GM19328 (cell line): ENCODE data around the gene ASIC1.

Experiments
- ATAC-seq: cut with Tn5 transposase; IDR thresholded peaks from one replicate; pipeline ENCODE4 v1.9.1; 2021; ENCODE audit warnings: mild to moderate bottlenecking, moderate library complexity; ENCODE audit not compliant: unreplicated experiment

The ASIC1 gene

DNA sequence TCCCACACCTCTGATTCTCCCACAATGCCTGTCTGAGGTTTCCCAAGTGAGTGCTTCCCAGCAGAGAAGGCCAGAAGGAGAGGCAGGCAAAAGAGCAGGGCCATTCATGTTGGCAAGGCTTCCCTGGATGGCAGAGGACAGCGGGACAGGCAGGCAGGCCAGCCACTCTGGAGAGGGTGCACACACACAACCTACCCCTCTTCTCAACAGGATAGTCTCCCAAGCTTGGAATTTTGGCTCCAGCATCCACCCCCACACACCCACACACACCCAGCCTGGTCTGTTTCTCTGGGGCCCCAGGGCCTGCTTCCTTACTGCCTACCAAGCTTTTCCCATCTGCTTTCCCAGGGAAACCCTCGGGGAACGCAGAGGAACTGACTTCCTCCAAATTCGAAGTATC lies 16.7 kb upstream of the ASIC1 start:
- ATAC-seq, result no peak

DNA sequence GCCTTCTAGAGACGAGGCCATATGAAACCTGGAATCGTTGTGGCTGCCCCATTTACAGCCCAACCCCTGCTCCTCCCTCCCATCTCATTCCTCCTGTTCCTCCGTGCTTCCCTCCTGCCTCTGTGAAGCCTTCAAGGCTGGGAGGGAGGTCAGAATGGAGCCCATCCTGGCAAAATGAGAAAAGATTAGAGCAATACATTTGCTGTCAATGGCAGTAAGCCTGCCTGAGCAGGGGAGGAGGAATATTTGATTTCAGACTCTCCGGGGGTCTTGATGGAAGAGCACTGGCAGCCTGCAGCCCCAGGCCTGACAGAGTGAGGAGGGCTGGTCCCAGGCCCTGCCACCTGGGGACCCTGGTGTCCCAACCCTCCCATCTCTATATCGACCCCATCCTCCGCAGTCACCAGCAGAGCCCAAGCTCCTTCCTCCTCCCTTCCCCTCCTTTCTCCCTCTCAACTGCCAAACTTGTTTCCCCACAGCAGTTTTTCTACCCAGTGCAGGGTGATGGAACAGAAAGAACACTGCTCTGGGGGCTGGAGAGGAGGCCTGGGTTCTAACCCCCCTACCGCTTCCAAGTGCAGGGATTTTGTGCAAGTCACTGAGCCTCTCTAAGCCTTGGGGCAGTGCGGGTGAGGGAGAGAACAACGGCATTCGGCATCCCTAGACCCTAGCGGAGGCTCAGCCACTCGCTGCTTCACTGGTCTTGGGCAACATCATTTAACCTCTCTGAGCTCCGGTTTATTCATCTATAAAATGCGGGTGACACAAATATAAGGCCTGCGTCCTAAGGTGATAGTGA lies 16.1 kb upstream of the ASIC1 start:
- ATAC-seq, result no peak

DNA sequence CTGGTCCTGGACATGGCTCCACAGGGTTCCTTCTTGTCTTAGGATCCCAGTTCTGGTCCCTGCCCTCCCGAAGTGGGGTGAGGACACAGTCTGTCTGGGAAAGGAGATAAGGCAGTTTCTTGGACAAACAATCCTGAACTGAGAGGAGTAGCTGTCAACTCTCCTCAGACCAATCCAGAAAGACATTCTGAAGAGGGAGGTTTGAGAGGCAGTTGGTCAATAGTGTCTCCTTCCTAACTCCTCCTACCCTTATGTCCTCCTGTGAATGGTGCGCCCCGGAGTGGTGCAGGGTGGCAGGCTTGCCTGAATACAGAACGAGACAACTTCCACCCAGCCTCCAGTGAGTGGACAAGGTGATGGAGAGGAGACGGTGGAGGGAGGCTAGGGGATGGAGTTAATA lies 15.4 kb upstream of the ASIC1 start:
- no peak for ATAC-seq

DNA sequence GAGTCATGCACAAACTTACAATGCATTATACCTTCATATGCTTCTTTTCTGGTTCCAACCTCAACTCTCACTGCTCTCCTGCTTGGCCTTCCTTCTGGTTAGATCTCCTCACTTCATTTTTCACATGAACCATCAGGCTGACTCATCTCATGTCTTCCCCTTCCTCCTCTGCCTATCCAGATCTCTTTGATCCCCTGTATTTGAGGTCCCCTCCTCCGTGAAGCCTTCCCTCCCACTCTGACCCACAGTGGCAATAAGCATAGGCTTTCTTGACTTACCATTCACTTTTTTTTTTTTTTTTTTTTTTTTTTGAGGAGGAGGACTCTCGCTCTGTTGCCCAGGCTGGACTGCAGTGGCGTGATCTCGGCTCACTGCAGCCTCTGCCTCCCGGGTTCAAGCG lies 14.7 kb upstream of the ASIC1 start:
- no peak for ATAC-seq

DNA sequence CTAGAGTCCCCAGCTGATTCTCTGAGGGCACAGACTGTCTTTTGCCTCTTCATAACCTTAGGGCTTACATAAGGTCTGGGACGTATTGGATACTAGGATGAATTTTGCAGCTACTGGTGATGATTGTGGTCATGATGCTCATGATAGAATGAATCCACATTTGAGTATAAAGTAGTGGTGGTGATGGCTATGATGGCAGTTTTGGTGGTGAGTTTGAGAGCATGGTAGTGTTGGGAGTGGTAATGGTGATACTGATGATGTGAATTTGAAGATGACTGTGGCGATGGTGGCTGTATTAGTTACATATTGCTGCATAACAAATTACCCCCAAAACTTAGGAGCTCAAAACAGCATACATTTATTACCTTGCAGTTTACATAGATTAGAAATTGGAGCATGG lies 14.1 kb upstream of the ASIC1 start:
- no peak for ATAC-seq

DNA sequence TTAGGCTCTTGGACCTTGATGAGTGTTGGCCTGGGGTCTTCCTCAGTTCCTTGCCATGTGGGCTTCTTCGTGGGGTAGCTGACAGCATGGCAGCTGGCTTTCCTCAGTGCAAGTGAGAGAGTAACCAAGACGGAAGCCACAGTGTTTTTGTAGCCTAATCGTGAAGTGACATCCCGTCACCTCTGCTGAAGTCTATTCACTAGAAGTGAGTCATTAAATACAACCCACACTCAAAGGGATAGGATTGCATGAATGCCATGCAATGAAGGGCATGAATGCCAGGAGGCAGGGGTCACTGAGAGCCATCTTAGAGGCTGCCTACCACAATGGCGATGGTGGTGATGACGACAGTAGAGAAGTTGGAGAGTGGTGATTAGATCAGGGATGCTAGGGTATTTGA lies 13.5 kb upstream of the ASIC1 start:
- no peak for ATAC-seq

DNA sequence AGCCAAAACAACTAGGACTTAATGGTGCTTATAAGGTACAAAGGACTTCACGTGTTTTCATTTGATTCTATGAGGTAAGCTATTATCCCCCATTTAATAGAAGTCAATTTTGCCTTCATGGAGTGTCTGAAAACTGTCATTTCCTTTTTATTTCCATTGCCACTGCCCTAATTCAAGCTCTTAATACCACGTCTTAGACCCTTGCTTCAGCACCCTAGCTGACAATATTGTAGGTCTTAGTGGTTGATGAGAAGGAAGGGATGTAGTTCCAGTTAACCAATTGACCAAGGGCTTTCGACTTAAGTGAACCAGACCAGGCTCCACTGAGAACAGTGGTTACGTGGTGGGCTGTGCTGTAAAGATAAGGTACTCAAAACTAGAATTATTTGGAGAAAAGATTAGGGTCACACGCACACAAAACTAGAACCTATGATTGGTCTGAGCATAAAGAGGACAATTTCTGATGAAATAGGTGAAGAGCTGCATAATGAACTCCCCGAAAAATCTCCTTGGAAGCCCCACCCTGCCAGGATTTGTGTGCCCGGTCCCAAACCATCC lies 9.6 kb upstream of the ASIC1 start:
- ATAC-seq, result no peak

DNA sequence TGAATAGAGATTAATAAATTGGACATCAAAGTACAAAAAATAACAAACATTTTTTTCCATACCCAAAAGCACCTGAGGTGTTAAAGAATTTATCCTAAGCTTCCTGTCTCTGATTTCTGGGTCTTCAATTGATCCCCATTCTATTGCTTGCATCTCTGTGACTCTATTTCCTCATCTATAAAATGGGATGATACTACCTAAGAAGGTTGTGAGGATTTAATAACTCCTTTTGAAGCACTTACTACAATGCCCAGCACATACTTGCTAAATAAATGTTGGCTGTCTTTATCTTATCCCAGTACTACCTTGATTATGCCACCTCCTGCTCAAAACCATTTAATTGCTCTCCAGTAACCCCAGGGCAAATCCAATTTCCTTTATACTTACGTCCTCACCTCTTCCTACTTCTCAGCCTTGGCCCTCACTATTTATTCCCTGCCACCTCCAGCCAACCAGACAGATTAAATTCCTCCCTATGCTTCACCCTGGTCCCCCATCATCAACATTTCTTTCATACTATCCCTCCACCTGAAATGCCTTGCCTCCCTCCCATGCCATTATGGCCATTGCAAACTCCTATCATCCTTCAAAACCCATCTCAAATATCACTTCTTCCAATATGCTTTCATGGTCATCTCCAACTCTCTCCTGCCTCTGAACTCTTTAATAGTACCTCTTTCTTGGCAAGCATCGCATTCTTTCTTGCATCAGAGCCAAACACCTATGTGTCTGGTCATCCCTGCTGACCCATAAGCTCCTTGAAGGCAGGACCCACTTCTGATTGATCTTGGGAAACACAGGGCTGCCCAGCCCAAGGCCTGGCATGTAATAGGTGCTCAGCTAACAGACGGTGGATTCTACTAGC lies 7.9 kb upstream of the ASIC1 start:
- no peak for ATAC-seq

DNA sequence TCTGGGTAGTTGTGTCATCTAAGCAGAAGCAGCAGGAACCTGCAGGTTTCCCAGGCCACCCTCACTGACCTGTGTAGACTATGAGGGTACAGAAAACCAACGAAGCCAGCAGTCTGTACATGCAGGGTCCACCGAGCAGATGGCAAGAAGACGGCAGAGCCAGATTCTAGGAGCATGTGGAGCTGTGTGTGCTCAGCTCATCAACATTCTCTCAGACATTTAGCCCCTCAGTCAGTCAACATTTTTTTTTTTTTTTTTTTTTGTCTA lies 7.3 kb upstream of the ASIC1 start:
- ATAC-seq, result no peak

DNA sequence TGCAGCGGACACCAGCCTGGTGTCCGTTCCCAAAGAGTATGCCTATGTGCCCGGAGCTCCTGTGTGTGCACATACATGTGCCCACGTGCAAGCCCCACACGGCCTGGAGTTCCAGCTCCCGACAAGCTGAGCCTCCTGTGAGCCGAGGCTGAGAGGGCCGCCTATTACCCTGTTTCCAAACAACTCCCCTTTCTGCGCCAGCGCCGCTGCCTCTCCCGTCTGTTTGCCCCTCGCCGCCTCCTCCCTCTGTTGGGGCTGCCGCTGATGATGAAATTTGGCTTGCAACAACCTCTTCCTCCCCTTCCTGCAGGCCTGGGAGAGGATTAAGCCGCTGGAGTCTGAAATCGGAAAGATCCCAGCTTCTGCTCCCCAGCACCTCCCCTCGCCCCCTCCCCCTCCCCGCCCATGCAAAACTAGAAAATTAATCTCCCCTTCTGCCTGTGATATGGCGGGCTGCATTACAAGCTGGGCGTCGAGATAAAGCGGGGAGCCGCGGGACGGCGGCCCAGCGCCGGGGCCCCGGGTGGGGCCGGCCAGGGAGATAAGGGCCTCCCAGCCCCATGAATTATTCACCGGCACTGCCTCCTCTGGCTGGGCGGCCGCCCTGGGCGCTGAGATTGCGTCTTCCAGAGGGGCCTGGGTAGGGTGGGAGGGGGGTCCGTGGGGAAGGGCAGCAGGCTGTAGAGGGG lies 6.8 kb upstream of the ASIC1 start:
- ATAC-seq, result no peak

DNA sequence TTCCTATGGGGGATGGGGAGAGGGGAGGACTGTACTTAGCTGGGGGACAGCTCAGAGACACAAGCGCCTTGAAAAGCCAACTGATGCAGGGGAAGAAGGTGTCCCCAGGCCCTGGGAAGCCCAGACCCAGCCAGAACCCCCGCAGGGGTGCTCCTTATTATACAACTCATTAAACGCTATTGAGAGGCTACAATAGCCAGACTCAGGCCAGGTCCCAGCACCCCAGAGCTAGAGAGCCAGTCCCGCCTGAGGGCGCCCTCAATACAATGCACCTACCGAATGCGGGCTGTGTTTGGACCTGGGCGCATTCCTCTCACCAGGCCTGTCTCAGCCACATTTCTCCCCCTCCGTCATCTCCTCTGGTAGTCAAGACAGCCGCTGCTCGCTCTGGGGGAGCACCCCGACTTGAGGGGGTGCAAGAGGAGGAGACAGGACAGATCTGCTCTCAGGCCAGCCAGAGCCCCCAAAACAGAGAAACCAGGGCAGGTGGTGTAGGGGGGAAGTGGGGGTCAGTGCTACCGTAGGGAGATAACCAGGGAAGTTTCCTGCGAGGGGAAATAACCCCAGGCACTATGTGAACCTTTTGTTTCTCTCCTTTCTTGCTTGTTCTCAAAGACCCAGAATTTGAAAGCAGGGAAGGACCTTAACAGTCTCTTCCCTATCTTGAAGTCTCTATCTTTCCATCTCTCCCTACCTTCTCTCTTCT lies 6.1 kb upstream of the ASIC1 start:
- ATAC-seq, result no peak

DNA sequence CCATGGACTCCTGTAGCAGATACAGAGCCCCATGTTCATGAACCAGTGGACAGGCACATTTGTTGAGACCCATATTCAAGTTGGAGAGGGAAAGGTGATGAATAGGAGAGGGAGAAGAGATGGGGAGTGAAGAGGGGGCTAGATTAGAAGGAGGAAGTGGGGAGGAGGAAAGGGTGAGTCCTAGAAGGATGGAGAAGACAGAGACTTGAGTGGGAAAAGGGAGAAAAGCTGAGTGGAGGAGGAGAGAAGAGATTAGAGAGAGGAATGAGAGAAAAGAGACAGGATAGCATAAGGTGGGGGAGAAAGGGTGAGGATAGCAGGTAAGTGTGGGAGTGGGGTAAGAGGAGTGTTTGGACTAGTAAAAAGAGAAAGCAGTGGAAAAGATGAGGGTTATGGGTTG lies 4.9 kb upstream of the ASIC1 start:
- ATAC-seq, result no peak

DNA sequence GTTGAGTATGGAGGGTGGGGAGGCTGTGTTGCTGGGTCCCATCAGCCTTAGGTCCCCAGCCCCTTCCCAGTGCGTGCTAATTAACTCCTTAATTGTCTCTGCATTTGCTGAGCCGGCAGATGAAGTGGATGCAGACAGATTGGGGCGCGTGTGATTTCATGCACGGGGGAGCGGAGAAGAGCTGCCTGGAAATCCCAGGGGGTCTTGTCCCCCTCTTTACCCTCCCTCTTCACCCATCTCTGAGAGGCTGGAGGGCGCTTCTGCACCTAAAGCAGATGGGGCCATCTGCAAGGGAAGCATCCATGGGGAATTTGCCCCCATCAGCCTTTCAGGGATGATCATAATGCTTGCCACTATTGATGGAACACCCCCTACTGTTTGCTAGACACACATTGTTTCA lies 4.4 kb upstream of the ASIC1 start:
- no peak for ATAC-seq

DNA sequence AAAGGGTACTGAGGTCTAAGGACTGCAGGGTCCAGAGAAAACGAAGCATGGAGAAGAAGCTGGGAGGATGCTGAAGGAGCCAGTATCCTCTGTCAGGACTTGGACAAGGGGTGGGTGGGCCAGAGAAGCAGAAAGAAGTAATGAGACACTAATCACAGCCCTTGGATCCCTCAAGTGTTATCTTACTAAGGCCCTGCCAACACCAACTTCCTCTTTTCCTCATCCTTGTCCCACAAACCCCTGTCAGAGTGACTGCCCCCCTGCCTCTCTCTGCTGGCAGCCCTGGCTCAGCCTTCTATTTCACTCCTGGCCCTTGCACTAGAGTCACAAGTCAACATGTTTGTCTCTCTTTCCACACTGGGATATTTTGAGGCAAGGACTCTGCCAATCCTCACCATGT lies 3.8 kb upstream of the ASIC1 start:
- ATAC-seq, result no peak

DNA sequence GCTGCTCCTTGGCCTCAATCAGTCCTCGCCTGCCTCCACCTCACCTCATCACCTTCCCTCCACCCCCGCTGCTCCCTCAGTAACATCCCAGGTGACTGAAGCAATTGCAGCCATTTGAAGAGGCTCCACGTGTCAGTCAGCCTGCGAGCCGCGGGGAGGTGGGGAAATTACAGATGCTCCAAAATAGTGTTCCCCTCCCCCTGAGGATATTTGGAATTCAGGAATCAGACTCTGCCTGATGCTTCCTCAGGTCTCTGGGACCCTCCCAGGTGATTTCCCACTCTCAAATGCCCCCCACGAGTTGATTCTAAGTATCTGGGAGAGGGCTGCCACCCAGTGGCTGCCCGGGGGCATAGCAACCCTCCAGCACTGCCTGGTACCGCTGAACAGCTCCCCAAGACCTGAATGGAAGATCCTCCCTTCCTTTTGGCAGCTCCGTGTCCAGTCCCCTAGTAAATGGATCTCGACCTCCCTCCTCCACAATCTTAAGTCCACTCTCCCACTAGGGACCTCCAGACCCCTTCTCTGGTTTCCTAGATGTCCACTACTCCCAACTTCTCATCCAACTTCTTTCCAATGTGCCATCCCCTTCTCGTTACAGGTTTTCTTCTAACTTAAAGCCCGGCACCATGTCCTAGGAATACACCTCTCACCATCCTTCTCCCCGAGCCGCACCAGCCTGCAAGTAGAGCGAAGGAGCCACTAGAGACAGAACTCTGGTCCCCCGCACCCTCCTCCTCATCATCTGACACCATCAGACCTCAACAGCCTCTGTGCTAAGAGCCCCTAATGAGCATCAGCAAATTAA lies 1.4 kb upstream of the ASIC1 start:
- no peak for ATAC-seq

DNA sequence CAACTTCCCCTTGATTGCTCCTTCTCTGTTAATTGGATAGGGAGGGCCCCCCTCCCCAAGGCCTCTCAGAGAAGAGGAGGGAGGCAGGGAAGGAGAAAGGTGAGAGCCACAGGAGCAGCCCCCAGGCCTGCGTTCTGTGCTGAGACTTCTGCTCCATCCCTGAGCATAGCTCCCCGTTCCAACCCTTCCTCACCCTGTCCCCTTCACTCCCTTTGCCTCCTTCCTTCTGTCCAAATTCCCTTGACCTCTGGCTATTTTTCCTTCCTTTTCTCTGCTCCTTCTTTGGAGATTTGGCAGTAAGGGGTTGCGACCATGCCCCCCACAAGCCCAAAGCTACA lies 788 bp upstream of the ASIC1 start:
- ATAC-seq, result no peak

DNA sequence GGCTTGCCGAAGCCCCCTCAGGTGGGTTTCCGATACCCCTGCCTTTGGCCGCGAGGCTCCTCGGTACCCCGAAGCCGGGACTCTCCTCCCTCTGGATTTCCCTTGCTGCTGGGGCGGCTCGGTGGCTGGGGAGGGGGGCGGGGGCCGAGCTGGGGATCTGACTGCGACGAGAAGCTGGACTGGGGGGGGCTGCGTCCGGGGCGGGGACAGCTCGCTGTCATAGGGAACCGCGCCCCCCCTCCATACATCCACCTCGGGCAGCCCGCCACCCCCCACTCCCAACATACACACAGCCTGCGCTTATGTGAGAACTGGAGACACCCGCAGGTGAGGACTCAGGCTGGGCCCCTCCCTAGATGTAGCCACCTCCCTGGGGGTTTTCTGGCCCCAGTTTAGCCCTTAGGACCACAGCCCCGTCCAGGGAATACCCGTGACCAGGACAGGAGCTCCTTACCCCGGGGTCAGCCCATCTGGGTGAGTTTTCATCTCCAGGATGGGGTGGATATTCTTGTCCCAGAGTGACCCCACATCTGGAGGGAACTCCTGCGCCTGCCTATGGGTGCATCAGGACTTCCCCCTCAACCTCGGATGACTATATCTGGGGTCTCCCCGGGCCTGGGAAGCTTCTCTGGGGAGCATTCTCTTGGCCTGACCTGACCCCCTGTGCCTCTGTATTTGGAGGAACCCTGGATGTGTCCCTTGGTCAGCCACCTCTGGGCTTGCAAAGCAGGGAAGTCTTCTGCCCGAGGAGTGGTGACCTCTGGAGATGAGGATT lies 687 bp downstream of the ASIC1 start:
- no peak for ATAC-seq

DNA sequence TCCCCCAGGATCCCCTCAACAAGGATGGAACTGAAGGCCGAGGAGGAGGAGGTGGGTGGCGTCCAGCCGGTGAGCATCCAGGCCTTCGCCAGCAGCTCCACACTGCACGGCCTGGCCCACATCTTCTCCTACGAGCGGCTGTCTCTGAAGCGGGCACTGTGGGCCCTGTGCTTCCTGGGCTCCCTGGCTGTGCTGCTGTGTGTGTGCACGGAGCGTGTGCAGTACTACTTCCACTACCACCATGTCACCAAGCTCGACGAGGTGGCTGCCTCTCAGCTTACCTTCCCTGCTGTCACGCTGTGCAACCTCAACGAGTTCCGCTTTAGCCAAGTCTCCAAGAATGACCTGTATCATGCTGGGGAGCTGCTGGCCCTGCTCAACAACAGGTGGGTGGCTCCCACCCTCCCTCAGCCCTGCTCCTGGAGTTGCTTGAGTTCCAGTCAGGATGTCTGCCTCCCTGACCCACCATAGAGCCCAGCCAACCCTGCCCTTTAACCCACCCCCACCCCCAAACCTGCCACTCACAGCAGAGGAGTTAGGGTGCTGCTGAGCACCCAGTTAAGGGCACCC lies 1.4 kb downstream of the ASIC1 start:
- ATAC-seq, result no peak

DNA sequence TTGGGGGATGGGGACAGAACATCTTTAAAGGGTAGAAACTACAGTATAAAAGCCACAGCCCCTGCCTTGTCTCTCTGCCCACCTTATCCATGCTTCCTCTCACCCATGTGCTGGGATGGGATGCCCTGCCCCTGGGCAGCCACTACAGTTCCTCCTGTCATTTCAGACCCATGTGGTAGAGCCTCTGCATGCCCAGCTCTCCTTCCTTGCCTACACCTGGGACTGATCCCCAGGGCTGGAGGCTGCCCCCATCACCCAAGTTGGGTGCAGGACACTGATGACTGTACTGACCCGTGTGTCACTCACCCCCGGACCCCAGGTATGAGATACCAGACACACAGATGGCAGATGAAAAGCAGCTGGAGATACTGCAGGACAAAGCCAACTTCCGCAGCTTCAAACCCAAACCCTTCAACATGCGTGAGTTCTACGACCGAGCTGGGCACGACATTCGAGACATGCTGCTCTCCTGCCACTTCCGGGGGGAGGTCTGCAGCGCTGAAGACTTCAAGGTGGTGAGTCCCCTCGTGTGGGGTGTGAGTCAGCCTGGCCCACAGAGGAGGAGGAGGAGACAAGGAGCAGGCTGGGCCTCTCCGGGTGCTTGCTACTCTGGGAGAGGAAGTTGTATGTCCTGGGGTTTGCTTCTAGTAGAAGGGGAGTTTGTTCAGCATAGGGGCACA lies 2.2 kb downstream of the ASIC1 start:
- ATAC-seq, result no peak
